Natural killer cell treated with Interleukin-12 subunit alpha and Interleukin-12 subunit beta and Interleukin-15 and Interleukin-18, amount 100 ng/mL, for 72 hours (primary cell): ENCODE measurements around the gene ZCCHC14. TPM values are rescaled to one million over a fixed set of nuclear protein-coding genes. Genes with fewer than 3 reads are reported as not detected.

Experiments
- ATAC-seq, 2 donors: fragments of 150-1000 bp; cut with Tn5 transposase in 1 of 2; sonication (Bioruptor Pico), chemical (Tn5 transposase) in 1 of 2; 2 replicates each; pipeline ENCODE4 v1.10.0; 2021
- DNase-seq: peaks from one replicate; pipeline ENCODE4 v3.0.0; 2022; ENCODE audit warnings: low spot score
- H3K27ac Mint-ChIP-seq, 2 donors: 1 replicate in 1 of 2; 2 replicates in 1 of 2; pipeline ENCODE4 v1.8.0; 2022; ENCODE audit warnings: mixed read lengths in 2 of 2, mild to moderate bottlenecking in 1 of 2, moderate library complexity in 1 of 2
- H3K27me3 Mint-ChIP-seq, 2 donors: 1 replicate in 1 of 2; 2 replicates in 1 of 2; pipeline ENCODE4 v1.8.0; 2022; ENCODE audit warnings: mixed read lengths in 2 of 2
- H3K36me3 Mint-ChIP-seq: one replicate; pipeline ENCODE4 v1.8.0; 2022; ENCODE audit warnings: mixed read lengths
- H3K4me1 Mint-ChIP-seq, 2 donors: 1 replicate in 1 of 2; 2 replicates in 1 of 2; pipeline ENCODE4 v1.8.0; 2022; ENCODE audit warnings: low read depth in 2 of 2, mixed read lengths in 2 of 2, mild to moderate bottlenecking in 1 of 2
- H3K4me3 Mint-ChIP-seq: one replicate; pipeline ENCODE4 v1.8.0; 2022; ENCODE audit warnings: mixed read lengths
- H3K9me3 Mint-ChIP-seq: 2 replicates; pipeline ENCODE4 v1.8.0; 2022; ENCODE audit warnings: mixed read lengths
- total RNA-seq, 2 donors: library from RNA; stranded (reverse); gene quantifications; one replicate each; pipeline ENCODE4 v1.2.3, GENCODE V29; 2022

Gene ZCCHC14
- total RNA-seq, 2 donors from 2014 or later, result 15.7 to 15.9 TPM

DNA sequence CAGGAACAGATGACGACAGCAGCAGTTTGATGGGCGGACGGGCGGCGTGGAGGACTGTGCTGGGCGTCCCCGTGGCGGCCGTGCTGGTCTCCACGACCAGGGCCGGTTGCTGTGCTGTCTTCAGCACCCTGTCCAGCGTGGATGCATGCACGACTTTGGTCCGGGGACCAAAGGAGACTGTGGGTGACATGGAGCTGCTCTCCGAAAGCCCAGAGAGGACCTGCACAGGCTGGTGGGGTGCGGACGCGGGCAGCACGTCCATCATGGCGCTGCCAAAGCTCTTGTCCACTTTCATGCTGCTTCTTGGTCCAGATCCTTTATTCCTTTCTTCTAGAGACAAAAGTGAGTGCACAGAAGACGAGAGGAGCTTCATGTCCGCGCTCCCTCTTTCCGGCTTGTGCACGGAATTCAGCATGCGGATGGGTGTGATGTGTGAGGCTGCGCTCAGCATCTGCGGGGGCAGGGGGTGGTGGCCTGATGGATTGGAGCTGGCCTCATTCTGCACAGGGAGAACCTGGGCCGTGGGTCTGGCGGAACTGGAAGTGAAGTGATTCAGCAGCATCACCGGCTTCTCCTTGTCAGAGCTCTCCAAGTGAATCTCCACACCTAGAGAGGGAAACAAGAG lies 80.3 kb downstream of the ZCCHC14 start:
- ATAC-seq, result peak in 1 of 2 donors; percentile 26
- DNase-seq, result no peak
- no peaks in the 10 kb centered on the region for H3K27me3 Mint-ChIP-seq
- H3K9me3 Mint-ChIP-seq, result no peaks in the 10 kb centered on the region
- H3K36me3 Mint-ChIP-seq, result no peaks in the 10 kb centered on the region
- H3K4me1 Mint-ChIP-seq, result peaks cover 0 to 5% of the 10 kb centered on the region in 2 donors
- no peak overlapping the region for H3K4me3 Mint-ChIP-seq
- H3K27ac Mint-ChIP-seq, result no peak overlapping the region

DNA sequence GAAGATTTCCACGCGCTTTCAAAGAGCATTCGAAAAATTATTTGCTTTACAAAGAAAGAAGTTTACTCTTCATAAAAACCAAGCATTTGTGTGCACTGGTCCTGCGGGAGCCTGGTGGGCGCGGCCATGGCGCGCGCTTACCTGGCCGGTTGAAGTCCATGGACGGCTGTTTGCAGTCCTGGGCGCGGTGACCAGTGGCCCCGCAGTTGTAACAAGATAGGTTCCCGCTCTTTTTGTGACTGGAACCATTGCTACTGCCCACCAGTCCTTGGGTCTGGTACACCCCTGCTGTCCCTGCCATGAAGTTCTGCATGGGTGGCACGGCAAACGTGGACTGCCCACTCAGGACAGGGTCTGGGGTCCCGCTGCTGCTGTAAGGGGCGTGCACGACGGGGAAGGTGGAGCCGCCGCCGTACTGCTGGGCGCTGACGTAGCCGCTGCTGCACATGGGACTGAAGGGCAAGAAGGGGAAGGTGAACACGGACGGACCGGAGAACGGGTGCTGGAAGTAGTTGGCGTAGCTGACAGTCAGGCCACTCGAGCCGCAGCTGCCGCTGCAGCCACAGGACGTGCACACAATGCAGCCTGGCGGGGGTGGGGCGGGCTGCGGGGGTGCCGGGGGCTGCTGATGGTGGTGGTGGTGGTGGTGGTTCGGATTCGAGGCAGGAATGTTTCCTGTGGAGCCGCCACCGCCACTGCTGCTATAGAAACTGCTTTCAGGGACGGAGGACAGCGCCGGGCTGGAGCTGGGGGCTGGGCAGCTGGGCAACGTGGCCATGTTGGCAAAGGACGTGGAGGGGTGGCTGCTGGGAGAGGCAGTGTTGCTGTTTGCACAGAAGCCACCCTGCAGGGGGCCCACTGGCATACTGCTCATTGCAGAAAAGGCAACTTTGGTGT lies 81.2 kb downstream of the ZCCHC14 start:
- no peak for DNase-seq
- Mint-ChIP-seq H3K36me3 (no peaks in the 10 kb centered on the region), H3K4me1 (peaks cover 0 to 7% of the 10 kb centered on the region in 2 donors), H3K27ac (no peak overlapping the region), H3K9me3 (no peaks in the 10 kb centered on the region), H3K4me3 (no peak overlapping the region), H3K27me3 (no peaks in the 10 kb centered on the region)
- no peak for ATAC-seq

DNA sequence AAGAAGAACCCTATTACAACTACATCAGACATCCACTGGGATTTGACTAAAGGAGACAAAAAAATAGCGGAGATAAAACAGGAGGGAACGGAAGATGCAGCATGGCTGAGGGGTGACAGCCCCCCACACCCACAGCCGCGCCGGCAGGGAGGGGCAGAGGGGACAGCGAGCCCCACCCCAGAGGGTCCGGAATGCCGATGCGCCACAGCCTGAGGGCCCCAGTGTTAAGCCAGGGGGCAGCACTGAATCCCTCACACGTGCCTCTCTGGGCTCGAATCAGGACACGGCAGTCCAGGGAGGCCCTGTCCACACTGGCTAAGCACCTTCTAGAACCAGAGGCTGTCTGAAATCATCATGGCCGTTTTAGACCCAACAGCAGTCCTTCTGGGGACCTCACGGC lies 81.9 kb downstream of the ZCCHC14 start:
- Mint-ChIP-seq H3K4me1 (peaks cover 0 to 7% of the 10 kb centered on the region in 2 donors), H3K36me3 (no peaks in the 10 kb centered on the region), H3K27me3 (no peaks in the 10 kb centered on the region), H3K4me3 (no peak overlapping the region), H3K27ac (no peak overlapping the region), H3K9me3 (no peaks in the 10 kb centered on the region)
- ATAC-seq, result no peak
- no peak for DNase-seq

- Mint-ChIP-seq H3K36me3 (no peaks in the 10 kb centered on the region), H3K9me3 (no peaks in the 10 kb centered on the region), H3K4me1 (peaks cover 0 to 7% of the 10 kb centered on the region in 2 donors), H3K4me3 (no peak overlapping the region), H3K27ac (no peak overlapping the region), H3K27me3 (no peaks in the 10 kb centered on the region)
- ATAC-seq (no peak), DNase-seq (no peak)
Observed at GRCh38 chr16:87410530-87410929, 82.3 kb downstream of the ZCCHC14 start.

DNA sequence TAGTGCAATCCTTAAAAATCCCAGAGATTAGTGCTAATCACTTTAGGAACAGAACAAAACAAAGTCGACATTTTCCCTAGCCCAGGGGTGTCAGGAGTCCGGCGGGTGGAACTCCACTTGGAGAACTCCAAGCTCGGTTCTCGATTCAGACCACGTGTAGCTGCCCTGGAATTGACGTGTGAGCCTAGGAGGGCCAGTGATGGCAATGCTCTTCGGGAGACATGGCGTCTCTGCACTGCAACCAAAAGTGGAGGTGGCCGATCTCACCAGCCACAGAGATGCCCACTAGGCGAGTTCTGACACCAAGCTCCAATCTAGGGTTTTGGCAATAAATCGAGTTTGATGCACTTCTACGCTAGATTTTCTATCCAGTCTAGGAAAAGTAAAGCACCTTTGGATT lies 83.0 kb downstream of the ZCCHC14 start:
- Mint-ChIP-seq H3K9me3 (no peaks in the 10 kb centered on the region), H3K27ac (no peak overlapping the region), H3K4me1 (peaks cover 0 to 7% of the 10 kb centered on the region in 2 donors), H3K4me3 (no peak overlapping the region), H3K36me3 (no peaks in the 10 kb centered on the region), H3K27me3 (no peaks in the 10 kb centered on the region)
- no peak for ATAC-seq
- DNase-seq, result no peak

GRCh38 chr16:87409153-87409552 lies 83.7 kb downstream of the ZCCHC14 start:
- H3K4me1 Mint-ChIP-seq, result peaks cover 0 to 7% of the 10 kb centered on the region in 2 donors
- H3K4me3 Mint-ChIP-seq, result no peak overlapping the region
- DNase-seq, result no peak

GRCh38 chr16:87407511-87408112 lies 85.2 kb downstream of the ZCCHC14 start:
- H3K9me3 Mint-ChIP-seq, result no peaks in the 10 kb centered on the region
- peak overlapping the region in 1 of 2 donors; percentile 56 for H3K27ac Mint-ChIP-seq
- no peaks in the 10 kb centered on the region for H3K27me3 Mint-ChIP-seq
- DNase-seq (no peak), ATAC-seq (peak in 1 of 2 donors; percentile 56)
- no peak overlapping the region for H3K4me3 Mint-ChIP-seq
- H3K36me3 Mint-ChIP-seq, result peaks cover 10% of the 10 kb centered on the region
- H3K4me1 Mint-ChIP-seq, result peaks cover 0 to 9% of the 10 kb centered on the region in 2 donors

More at GRCh38 chr16:87409153-87409552, 83.7 kb downstream of the ZCCHC14 start:
- ATAC-seq, result no peak
- H3K27ac Mint-ChIP-seq, result no peak overlapping the region
- no peaks in the 10 kb centered on the region for H3K36me3 Mint-ChIP-seq
- no peaks in the 10 kb centered on the region for H3K27me3 Mint-ChIP-seq
- no peaks in the 10 kb centered on the region for H3K9me3 Mint-ChIP-seq

DNA sequence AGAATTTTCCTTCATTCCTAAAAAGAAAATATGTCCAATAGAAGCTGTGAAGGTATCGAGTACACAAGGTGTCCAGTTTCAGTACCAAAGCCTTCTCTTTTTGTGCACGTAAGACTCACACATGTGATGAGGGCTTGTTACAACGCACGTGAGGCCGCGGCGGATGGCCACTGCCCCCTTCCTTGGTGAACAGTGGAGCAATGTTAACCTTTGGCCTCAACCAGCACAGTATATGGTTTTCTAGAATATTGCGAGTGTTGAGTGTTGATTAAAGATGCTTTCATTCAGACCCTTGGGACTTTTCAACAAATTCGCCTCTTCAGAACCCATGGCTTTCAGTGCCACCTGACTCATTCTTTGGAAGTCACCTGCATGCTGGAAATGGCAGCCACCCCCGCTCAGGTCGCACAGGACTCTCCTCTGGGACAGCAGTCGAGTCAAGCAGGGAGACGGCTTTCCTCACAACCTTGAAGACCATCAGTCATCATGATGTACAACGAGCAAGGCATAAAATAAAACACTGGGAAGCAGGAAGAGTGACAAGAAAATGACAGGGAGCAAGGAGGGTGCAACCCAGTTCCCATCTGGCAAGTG lies 86.2 kb downstream of the ZCCHC14 start:
- H3K36me3 Mint-ChIP-seq, result peaks cover 11% of the 10 kb centered on the region

GRCh38 chr16:87404764-87405625 lies 87.8 kb downstream of the ZCCHC14 start:
- ATAC-seq (no peak), DNase-seq (no peak)
- Mint-ChIP-seq H3K4me1 (peaks cover 0 to 7% of the 10 kb centered on the region in 2 donors), H3K27ac (no peak overlapping the region), H3K4me3 (no peak overlapping the region), H3K9me3 (no peaks in the 10 kb centered on the region), H3K27me3 (no peaks in the 10 kb centered on the region), H3K36me3 (peaks cover 11% of the 10 kb centered on the region)

More for the DNA sequence above, 86.2 kb downstream of the ZCCHC14 start:
- Mint-ChIP-seq H3K4me1 (peaks cover 0 to 9% of the 10 kb centered on the region in 2 donors), H3K27ac (no peak overlapping the region), H3K9me3 (no peaks in the 10 kb centered on the region), H3K4me3 (no peak overlapping the region), H3K27me3 (no peaks in the 10 kb centered on the region)
- ATAC-seq (no peak), DNase-seq (no peak)

- Mint-ChIP-seq H3K4me1 (peaks cover 29 to 33% of the 10 kb centered on the region in 2 donors), H3K9me3 (no peaks in the 10 kb centered on the region), H3K27ac (peak overlapping the region in 1 of 2 donors; percentile 76), H3K36me3 (peaks cover 6% of the 10 kb centered on the region), H3K4me3 (peak overlapping the region; percentile 34), H3K27me3 (no peaks in the 10 kb centered on the region)
- ATAC-seq, result no peak
- no peak for DNase-seq
Observed at GRCh38 chr16:87395181-87395842, 97.5 kb downstream of the ZCCHC14 start.

GRCh38 chr16:87393680-87394055 lies 99.2 kb downstream of the ZCCHC14 start:
- H3K27ac Mint-ChIP-seq, result peak overlapping the region; percentile 80 to 88
- peaks cover 6% of the 10 kb centered on the region for H3K36me3 Mint-ChIP-seq
- H3K4me3 Mint-ChIP-seq, result peak overlapping the region; percentile 96
- DNase-seq (no peak), ATAC-seq (no peak)
- no peaks in the 10 kb centered on the region for H3K27me3 Mint-ChIP-seq
- H3K9me3 Mint-ChIP-seq, result no peaks in the 10 kb centered on the region
- peaks cover 37 to 40% of the 10 kb centered on the region in 2 donors for H3K4me1 Mint-ChIP-seq

DNA sequence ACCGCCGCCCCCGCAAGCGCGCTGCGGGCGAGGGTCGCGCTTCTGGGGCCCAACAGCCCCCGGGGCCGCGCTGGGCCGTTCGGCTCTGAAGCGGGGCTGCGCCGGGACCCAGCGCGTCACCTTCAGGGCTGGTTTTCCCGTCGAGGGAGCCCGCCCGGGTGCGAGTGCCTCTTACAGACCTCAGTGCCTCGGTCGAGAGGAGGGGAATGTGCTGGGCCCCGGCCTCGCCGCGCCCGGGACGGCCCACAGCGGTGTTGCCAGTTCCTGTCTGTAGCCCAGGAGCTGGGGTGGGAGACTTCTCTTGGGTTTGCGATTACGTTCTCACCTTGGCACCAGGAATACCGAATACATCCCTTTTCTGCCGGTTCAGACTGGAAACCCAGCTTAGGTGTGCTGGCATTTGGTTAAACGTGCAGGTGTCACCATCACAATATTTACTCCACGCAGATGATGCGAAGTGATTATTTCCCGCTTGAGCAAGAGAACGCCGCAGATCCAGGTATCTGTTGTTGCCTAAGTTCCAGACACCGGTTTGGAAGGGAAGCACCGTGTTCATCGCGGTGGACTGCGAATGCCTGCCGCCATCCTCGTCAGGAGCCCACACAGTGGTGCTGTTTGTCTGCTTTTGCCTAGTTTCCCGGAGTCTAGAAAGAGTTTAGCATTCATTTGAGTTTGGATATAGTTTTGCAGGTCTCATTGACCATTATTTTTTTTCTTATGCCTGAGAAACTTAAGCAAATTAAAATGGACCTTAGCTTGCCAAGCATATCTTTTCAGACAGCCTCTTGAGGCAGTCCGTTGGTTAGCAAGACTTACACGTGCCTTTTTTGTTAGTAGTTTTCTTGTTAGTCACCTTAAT lies 99.8 kb downstream of the ZCCHC14 start:
- peaks cover 43 to 46% of the 10 kb centered on the region in 2 donors for H3K4me1 Mint-ChIP-seq
- no peaks in the 10 kb centered on the region for H3K9me3 Mint-ChIP-seq
- H3K36me3 Mint-ChIP-seq, result peaks cover 6% of the 10 kb centered on the region
- peak overlapping the region; percentile 96 for H3K4me3 Mint-ChIP-seq
- H3K27me3 Mint-ChIP-seq, result no peaks in the 10 kb centered on the region
- peak overlapping the region; percentile 80 to 88 for H3K27ac Mint-ChIP-seq
- ATAC-seq (no peak), DNase-seq (no peak)
